ENCODE results near the gene VEZT.
"Not testable (repeated sequence)": the region's sequence is repeated elsewhere in the genome, so short reads cannot be mapped to it uniquely, and the experiment has no call there.

The VEZT gene

GRCh38 chr12:95230313-95230712 is 12.7 kb downstream of the VEZT start:
- no peak overlapping the region for H3K4me3 ChIP-seq (ENCODE audit: low read depth, low read length)
- DNase-seq: no peak

GRCh38 chr12:95231190-95231589 is 13.6 kb downstream of the VEZT start:
- no peak for DNase-seq
- peaks cover 13% of the 10 kb centered on the region for H3K36me3 ChIP-seq
- TF ChIP-seq CTCF (IDR thresholded peaks at IDR 0.05; ENCODE audit: low read depth, low read length): no peak
- no peak overlapping the region for H3K4me3 ChIP-seq (ENCODE audit: low read depth, low read length)
- H3K27me3 ChIP-seq (ENCODE audit: insufficient read depth, low read depth, severe bottlenecking): no peaks in the 10 kb centered on the region
- H3K27ac ChIP-seq: no peak overlapping the region
- peaks cover 2% of the 10 kb centered on the region for H3K9me3 ChIP-seq (ENCODE audit: severe bottlenecking)

More at GRCh38 chr12:95230313-95230712, 12.7 kb downstream of the VEZT start:
- TF ChIP-seq CTCF (IDR thresholded peaks at IDR 0.05; ENCODE audit: low read depth, low read length): no peak
- H3K27ac ChIP-seq: no peak overlapping the region
- H3K9me3 ChIP-seq (ENCODE audit: severe bottlenecking): no peaks in the 10 kb centered on the region
- H3K27me3 ChIP-seq (ENCODE audit: insufficient read depth, low read depth, severe bottlenecking): no peaks in the 10 kb centered on the region
- H3K36me3 ChIP-seq: peaks cover 13% of the 10 kb centered on the region

- Histone ChIP-seq H3K36me3 (peaks cover 14% of the 10 kb centered on the region), H3K27ac (peak overlapping the region; percentile 41)
- DNase-seq; H3K4me3 ChIP-seq (ENCODE audit: low read depth, low read length); H3K9me3 ChIP-seq (ENCODE audit: severe bottlenecking); H3K27me3 ChIP-seq (ENCODE audit: insufficient read depth, low read depth, severe bottlenecking): not testable (repeated sequence)
Measured at GRCh38 chr12:95234187-95234586, 16.6 kb downstream of the VEZT start.

- DNase-seq: not testable (repeated sequence)
- peaks cover 14% of the 10 kb centered on the region for H3K36me3 ChIP-seq
Measured at GRCh38 chr12:95235621-95236020, 18.0 kb downstream of the VEZT start.

GRCh38 chr12:95237315-95237714 is 19.7 kb downstream of the VEZT start:
- no peak for TF ChIP-seq CTCF (IDR thresholded peaks at IDR 0.05; ENCODE audit: low read depth, low read length)
- DNase-seq: no peak
- peaks cover 21% of the 10 kb centered on the region for H3K36me3 ChIP-seq

More at GRCh38 chr12:95235621-95236020, 18.0 kb downstream of the VEZT start:
- H3K9me3 ChIP-seq (ENCODE audit: severe bottlenecking); H3K27ac ChIP-seq; H3K27me3 ChIP-seq (ENCODE audit: insufficient read depth, low read depth, severe bottlenecking); H3K4me3 ChIP-seq (ENCODE audit: low read depth, low read length): not testable (repeated sequence)

GRCh38 chr12:95238150-95238549 is 20.5 kb downstream of the VEZT start:
- no peak for DNase-seq
- H3K27ac ChIP-seq: no peak overlapping the region
- peaks cover 23% of the 10 kb centered on the region for H3K36me3 ChIP-seq
- TF ChIP-seq CTCF (IDR thresholded peaks at IDR 0.05; ENCODE audit: low read depth, low read length): no peak
- H3K9me3 ChIP-seq (ENCODE audit: severe bottlenecking): peaks cover 2% of the 10 kb centered on the region
- H3K27me3 ChIP-seq (ENCODE audit: insufficient read depth, low read depth, severe bottlenecking): no peaks in the 10 kb centered on the region
- H3K4me3 ChIP-seq (ENCODE audit: low read depth, low read length): no peak overlapping the region

More at GRCh38 chr12:95237315-95237714, 19.7 kb downstream of the VEZT start:
- Histone ChIP-seq H3K27ac (no peak overlapping the region), H3K4me3 (ENCODE audit: low read depth, low read length) (no peak overlapping the region), H3K27me3 (ENCODE audit: insufficient read depth, low read depth, severe bottlenecking) (no peaks in the 10 kb centered on the region), H3K9me3 (ENCODE audit: severe bottlenecking) (peaks cover 2% of the 10 kb centered on the region)

GRCh38 chr12:95239216-95239615 is 21.6 kb downstream of the VEZT start:
- Histone ChIP-seq H3K27ac (no peak overlapping the region), H3K4me3 (ENCODE audit: low read depth, low read length) (no peak overlapping the region), H3K9me3 (ENCODE audit: severe bottlenecking) (peaks cover 2% of the 10 kb centered on the region), H3K36me3 (peaks cover 29% of the 10 kb centered on the region), H3K27me3 (ENCODE audit: insufficient read depth, low read depth, severe bottlenecking) (no peaks in the 10 kb centered on the region)
- TF ChIP-seq CTCF (IDR thresholded peaks at IDR 0.05; ENCODE audit: low read depth, low read length): no peak
- DNase-seq: no peak

- peaks cover 24% of the 10 kb centered on the region for H3K36me3 ChIP-seq
- H3K9me3 ChIP-seq (ENCODE audit: severe bottlenecking); H3K27me3 ChIP-seq (ENCODE audit: insufficient read depth, low read depth, severe bottlenecking); H3K27ac ChIP-seq; DNase-seq; H3K4me3 ChIP-seq (ENCODE audit: low read depth, low read length): not testable (repeated sequence)
Measured at GRCh38 chr12:95239835-95240234, 22.2 kb downstream of the VEZT start.
